Nephron (organoid): Measurements from ENCODE around the gene ANAPC2.
A peak's percentile ranks its signal among the peaks of the same experiment; 100 is the strongest.

ENCODE experiments used
- H3K27ac Mint-ChIP-seq, 3 experiments: 2 replicates each; pipeline ENCODE4 v1.8.0; 2020; ENCODE audit warnings: mixed read lengths in 3 of 3, mild to moderate bottlenecking in 2 of 3, moderate library complexity in 1 of 3
- H3K27me3 Mint-ChIP-seq: 2 replicates; pipeline ENCODE4 v1.8.0; 2021; ENCODE audit warnings: low read depth, mild to moderate bottlenecking, moderate library complexity, mixed read lengths
- H3K36me3 Mint-ChIP-seq: 2 replicates; pipeline ENCODE4 v1.8.0; 2020; ENCODE audit warnings: low read depth, mixed read lengths
- H3K4me1 Mint-ChIP-seq: 2 replicates; pipeline ENCODE4 v1.8.0; 2020; ENCODE audit warnings: mixed read lengths
- H3K4me3 Mint-ChIP-seq, 3 experiments: 2 replicates each; pipeline ENCODE4 v1.8.0; 2020; ENCODE audit warnings: mild to moderate bottlenecking in 3 of 3, mixed read lengths in 3 of 3, moderate library complexity in 2 of 3
- H3K9me3 Mint-ChIP-seq: 2 replicates; pipeline ENCODE4 v1.8.0; 2020; ENCODE audit warnings: mixed read lengths
- CTCF ChIP-seq, 3 experiments: fragments of 200-600 bp; sonication (generic); IDR thresholded peaks; one replicate each; pipeline ENCODE4 v1.5.0; 2021; ENCODE audit warnings: antibody characterized with exemption in 3 of 3; ENCODE audit not compliant: unreplicated experiment in 3 of 3

ANAPC2 gene

GRCh38 chr9:137200311-137201204 is 12.2 kb upstream of the ANAPC2 start, which contains the start of gene TPRN:
Gene TPRN, minus strand, starts transcription at chr9:137200741. Its CDS starts 30 bp downstream, at chr9:137200711.
- Mint-ChIP-seq H3K27ac (peak within 1 kb of the TSS in 1 of 3 experiments; percentile 28), H3K36me3 (no peaks in the 10 kb centered on the region), H3K27me3 (peaks cover 4% of the 10 kb centered on the region), H3K4me3 (peak within 1 kb of the TSS; percentile 89 to 92 (median 90)), H3K9me3 (no peaks in the 10 kb centered on the region), H3K4me1 (peaks cover 12% of the 10 kb centered on the region)
- no peak for TF ChIP-seq CTCF (IDR thresholded peaks at IDR 0.05; ENCODE audit: unreplicated experiment in 3 of 3)

- Mint-ChIP-seq H3K4me1 (peaks cover 12% of the 10 kb centered on the region), H3K4me3 (peak overlapping the region; percentile 89 to 92 (median 90)), H3K9me3 (no peaks in the 10 kb centered on the region), H3K27ac (no peak overlapping the region), H3K36me3 (no peaks in the 10 kb centered on the region), H3K27me3 (no peaks in the 10 kb centered on the region)
- no peak for TF ChIP-seq CTCF (IDR thresholded peaks at IDR 0.05; ENCODE audit: unreplicated experiment in 3 of 3)
Observed at GRCh38 chr9:137199411-137200121, 11.2 kb upstream of the ANAPC2 start.

- Mint-ChIP-seq H3K4me1 (peaks cover 7% of the 10 kb centered on the region), H3K27me3 (no peaks in the 10 kb centered on the region), H3K4me3 (peak overlapping the region; percentile 68 to 89 (median 77)), H3K36me3 (no peaks in the 10 kb centered on the region), H3K27ac (no peak overlapping the region), H3K9me3 (no peaks in the 10 kb centered on the region)
- TF ChIP-seq CTCF (IDR thresholded peaks at IDR 0.05; ENCODE audit: unreplicated experiment in 3 of 3): no peak
Observed at GRCh38 chr9:137198902-137199283, 10.5 kb upstream of the ANAPC2 start.

GRCh38 chr9:137198051-137198901 is 9.9 kb upstream of the ANAPC2 start:
- no peak for TF ChIP-seq CTCF (IDR thresholded peaks at IDR 0.05; ENCODE audit: unreplicated experiment in 3 of 3)
- no peaks in the 10 kb centered on the region for H3K9me3 Mint-ChIP-seq
- no peaks in the 10 kb centered on the region for H3K27me3 Mint-ChIP-seq
- H3K36me3 Mint-ChIP-seq: no peaks in the 10 kb centered on the region
- H3K4me1 Mint-ChIP-seq: peaks cover 7% of the 10 kb centered on the region
- H3K27ac Mint-ChIP-seq: no peak overlapping the region
- H3K4me3 Mint-ChIP-seq: peak overlapping the region; percentile 68 to 89 (median 77)

GRCh38 chr9:137195525-137196220 is 7.3 kb upstream of the ANAPC2 start:
- TF ChIP-seq CTCF (IDR thresholded peaks at IDR 0.05; ENCODE audit: unreplicated experiment in 3 of 3): no peak
- Mint-ChIP-seq H3K4me3 (peak overlapping the region in 1 of 3 experiments; percentile 17), H3K9me3 (no peaks in the 10 kb centered on the region), H3K27ac (no peak overlapping the region), H3K27me3 (no peaks in the 10 kb centered on the region), H3K36me3 (no peaks in the 10 kb centered on the region), H3K4me1 (peaks cover 4% of the 10 kb centered on the region)
